ENCODE results near the gene PTPRD. TPM values are rescaled to one million over a fixed set of nuclear protein-coding genes. Genes with fewer than 3 reads are reported as not detected.

Gene PTPRD
- total RNA-seq, 1 donor from 2014 or later = 139 TPM

GRCh38 chr9:8382266-8382665, 2230.5 kb downstream of the PTPRD start:
- Mint-ChIP-seq H3K27me3 (ENCODE audit: low read depth) (no peaks in the 10 kb centered on the region), H3K4me3 (no peak overlapping the region), H3K9me3 (no peaks in the 10 kb centered on the region), H3K27ac (ENCODE audit: unreplicated experiment) (no peak overlapping the region), H3K4me1 (no peaks in the 10 kb centered on the region), H3K36me3 (ENCODE audit: low read depth) (peaks cover 8% of the 10 kb centered on the region)
- no peak for TF ChIP-seq CTCF (conservative IDR thresholded peaks at IDR 0.05)
- no peak for DNase-seq (ENCODE audit: low read depth, low spot score)

- no peaks in the 10 kb centered on the region for H3K27me3 Mint-ChIP-seq (ENCODE audit: low read depth)
- peak overlapping the region; percentile 19 for H3K27ac Mint-ChIP-seq (ENCODE audit: unreplicated experiment)
- H3K9me3 Mint-ChIP-seq = no peaks in the 10 kb centered on the region
- no peaks in the 10 kb centered on the region for H3K4me1 Mint-ChIP-seq
- H3K4me3 Mint-ChIP-seq = no peak overlapping the region
- DNase-seq (ENCODE audit: low read depth, low spot score) = no peak
- peaks cover 8% of the 10 kb centered on the region for H3K36me3 Mint-ChIP-seq (ENCODE audit: low read depth)
- TF ChIP-seq CTCF (conservative IDR thresholded peaks at IDR 0.05) = no peak
Observed at GRCh38 chr9:8381601-8382000, 2231.2 kb downstream of the PTPRD start.

- H3K4me1 Mint-ChIP-seq = no peaks in the 10 kb centered on the region
- no peak overlapping the region for H3K27ac Mint-ChIP-seq (ENCODE audit: unreplicated experiment)
- no peaks in the 10 kb centered on the region for H3K36me3 Mint-ChIP-seq (ENCODE audit: low read depth)
- no peak for TF ChIP-seq CTCF (conservative IDR thresholded peaks at IDR 0.05)
- DNase-seq (ENCODE audit: low read depth, low spot score) = no peak
- H3K27me3 Mint-ChIP-seq (ENCODE audit: low read depth) = no peaks in the 10 kb centered on the region
- no peak overlapping the region for H3K4me3 Mint-ChIP-seq
- no peaks in the 10 kb centered on the region for H3K9me3 Mint-ChIP-seq
Observed at GRCh38 chr9:8374471-8374870, 2238.3 kb downstream of the PTPRD start.

GRCh38 chr9:8371686-8372085, 2241.1 kb downstream of the PTPRD start:
- Mint-ChIP-seq H3K27ac (ENCODE audit: unreplicated experiment) (no peak overlapping the region), H3K9me3 (no peaks in the 10 kb centered on the region), H3K4me3 (no peak overlapping the region)

GRCh38 chr9:8366161-8366926, 2246.5 kb downstream of the PTPRD start:
- H3K27me3 Mint-ChIP-seq (ENCODE audit: low read depth) = no peaks in the 10 kb centered on the region
- no peak for DNase-seq (ENCODE audit: low read depth, low spot score)
- no peaks in the 10 kb centered on the region for H3K4me1 Mint-ChIP-seq
- no peaks in the 10 kb centered on the region for H3K9me3 Mint-ChIP-seq
- no peak overlapping the region for H3K4me3 Mint-ChIP-seq
- no peak overlapping the region for H3K27ac Mint-ChIP-seq (ENCODE audit: unreplicated experiment)
- no peaks in the 10 kb centered on the region for H3K36me3 Mint-ChIP-seq (ENCODE audit: low read depth)
- TF ChIP-seq CTCF (conservative IDR thresholded peaks at IDR 0.05) = no peak

More at GRCh38 chr9:8371686-8372085, 2241.1 kb downstream of the PTPRD start:
- DNase-seq (ENCODE audit: low read depth, low spot score) = no peak
- Mint-ChIP-seq H3K27me3 (ENCODE audit: low read depth) (no peaks in the 10 kb centered on the region), H3K4me1 (no peaks in the 10 kb centered on the region), H3K36me3 (ENCODE audit: low read depth) (no peaks in the 10 kb centered on the region)
- no peak for TF ChIP-seq CTCF (conservative IDR thresholded peaks at IDR 0.05)

Measured in neural crest cell (in vitro differentiated cells).